ENCODE measurements around the gene KRT77. TPM values are rescaled to one million over a fixed set of nuclear protein-coding genes. Genes with fewer than 3 reads are reported as not detected.

KRT77 gene
- total RNA-seq, 2 donors from 2014 or later, result not detected

DNA sequence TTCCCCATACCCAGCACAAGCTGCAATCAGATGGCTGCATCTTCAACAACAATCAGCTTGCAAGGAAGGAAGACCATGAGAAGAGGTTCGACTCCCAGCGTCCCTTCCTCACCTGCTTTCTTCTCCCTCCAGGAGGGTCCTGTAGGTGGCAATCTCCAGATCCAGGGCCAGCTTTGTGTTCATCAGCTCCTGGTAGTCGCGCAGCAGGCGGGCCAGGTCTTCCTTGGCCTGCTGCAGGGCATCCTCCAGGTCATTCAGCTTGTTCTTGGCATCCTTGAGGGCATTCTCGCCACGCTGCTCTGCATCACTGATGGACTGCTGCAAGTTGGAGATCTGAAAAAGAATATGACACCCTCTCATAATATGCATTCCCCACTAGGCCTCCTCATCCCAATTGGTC, 27.2 kb downstream of the KRT77 start:
- no peaks in the 10 kb centered on the region for H3K4me1 Mint-ChIP-seq
- peaks cover 76% of the 10 kb centered on the region for H3K27me3 ChIP-seq (ENCODE audit: control insufficient read depth, insufficient read depth, low read length, poor library complexity, severe bottlenecking)
- no peak overlapping the region for H3K27ac Mint-ChIP-seq
- no peak overlapping the region for H3K27ac ChIP-seq (ENCODE audit: low read depth, low read length)
- H3K9me3 ChIP-seq (ENCODE audit: control insufficient read depth, low read length), result no peaks in the 10 kb centered on the region
- peaks cover 41% of the 10 kb centered on the region for H3K27me3 Mint-ChIP-seq (ENCODE audit: insufficient read depth)
- H3K4me3 ChIP-seq (ENCODE audit: low read length), result no peak overlapping the region
- no peaks in the 10 kb centered on the region for H3K36me3 ChIP-seq (ENCODE audit: control insufficient read depth, insufficient read depth, low read length)
- no peaks in the 10 kb centered on the region for H3K4me1 ChIP-seq (ENCODE audit: control insufficient read depth, insufficient read depth, low read length)
- 82 to 87% methylated on average over 5 to 7 of the region's 7 CpGs for WGBS, 2 experiments (ENCODE audit: insufficient coverage in 1 of 2, insufficient read length in 1 of 2)
- no peak for TF ChIP-seq CTCF (conservative IDR thresholded peaks at IDR 0.05)
- no peak for DNase-seq
- H3K36me3 Mint-ChIP-seq (ENCODE audit: low read depth), result no peaks in the 10 kb centered on the region
- no peak overlapping the region for H3K9ac ChIP-seq (ENCODE audit: extremely low read depth, low read length, poor library complexity, severe bottlenecking)
- no peaks in the 10 kb centered on the region for H3K9me3 Mint-ChIP-seq
- H3K4me3 Mint-ChIP-seq, result no peak overlapping the region

DNA sequence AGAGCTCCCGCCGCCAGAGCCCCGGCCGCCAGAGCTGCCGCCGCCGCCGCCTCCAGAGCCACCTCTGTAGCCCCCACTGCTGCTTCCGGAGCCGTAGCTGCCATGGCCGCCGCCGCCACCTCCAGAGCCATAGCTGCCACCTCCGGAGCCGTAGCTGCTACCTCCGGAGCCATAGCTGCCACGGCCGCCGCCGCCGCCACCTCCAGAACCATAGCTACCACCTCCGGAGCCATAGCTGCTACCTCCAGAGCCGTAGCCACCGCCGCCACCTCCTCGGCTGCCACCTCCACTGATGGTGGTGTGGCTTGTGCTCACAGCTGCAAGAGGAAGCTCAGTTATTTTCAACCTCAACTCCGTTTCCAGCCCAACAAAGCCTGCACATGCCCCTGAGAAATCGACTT, 28.0 kb downstream of the KRT77 start:
- Mint-ChIP-seq H3K9me3 (no peaks in the 10 kb centered on the region), H3K36me3 (ENCODE audit: low read depth) (no peaks in the 10 kb centered on the region), H3K4me3 (no peak overlapping the region), H3K27ac (no peak overlapping the region), H3K27me3 (ENCODE audit: insufficient read depth) (peaks cover 40% of the 10 kb centered on the region), H3K4me1 (no peaks in the 10 kb centered on the region)
- no peak for TF ChIP-seq CTCF (conservative IDR thresholded peaks at IDR 0.05)
- H3K9me3 ChIP-seq (ENCODE audit: control insufficient read depth, low read length), result no peaks in the 10 kb centered on the region
- H3K36me3 ChIP-seq (ENCODE audit: control insufficient read depth, insufficient read depth, low read length), result no peaks in the 10 kb centered on the region
- DNase-seq, result no peak
- H3K4me1 ChIP-seq (ENCODE audit: control insufficient read depth, insufficient read depth, low read length), result no peaks in the 10 kb centered on the region
- H3K27me3 ChIP-seq (ENCODE audit: control insufficient read depth, insufficient read depth, low read length, poor library complexity, severe bottlenecking), result peaks cover 81% of the 10 kb centered on the region
- H3K9ac ChIP-seq (ENCODE audit: extremely low read depth, low read length, poor library complexity, severe bottlenecking), result no peak overlapping the region
- H3K4me3 ChIP-seq (ENCODE audit: low read length), result no peak overlapping the region
- WGBS, 2 experiments (ENCODE audit: insufficient coverage in 1 of 2, insufficient read length in 1 of 2), result 78 to 89% methylated on average over 5 to 28 of the region's 28 CpGs
- H3K27ac ChIP-seq (ENCODE audit: low read depth, low read length), result no peak overlapping the region

DNA sequence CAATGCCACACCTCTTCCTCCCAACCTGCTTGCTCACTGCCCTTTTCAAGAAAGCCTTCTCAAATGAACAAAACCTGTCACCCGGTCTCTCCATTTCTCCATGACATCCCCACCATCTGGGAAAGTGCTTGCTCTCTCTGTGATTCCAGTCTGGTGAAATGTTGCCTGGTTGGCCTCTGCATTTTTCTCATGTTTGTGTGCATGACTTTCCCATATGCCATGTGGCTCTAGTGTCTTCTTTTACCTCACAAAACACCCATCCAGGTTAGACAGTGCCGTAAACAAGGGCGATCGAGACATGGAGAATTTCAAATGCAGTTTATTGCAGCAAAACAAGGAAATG, 28.9 kb downstream of the KRT77 start:
- Histone ChIP-seq H3K36me3 (ENCODE audit: control insufficient read depth, insufficient read depth, low read length) (no peaks in the 10 kb centered on the region), H3K9me3 (ENCODE audit: control insufficient read depth, low read length) (no peaks in the 10 kb centered on the region), H3K4me1 (ENCODE audit: control insufficient read depth, insufficient read depth, low read length) (no peaks in the 10 kb centered on the region), H3K4me3 (ENCODE audit: low read length) (no peak overlapping the region), H3K27me3 (ENCODE audit: control insufficient read depth, insufficient read depth, low read length, poor library complexity, severe bottlenecking) (peaks cover 75% of the 10 kb centered on the region), H3K27ac (ENCODE audit: low read depth, low read length) (no peak overlapping the region), H3K9ac (ENCODE audit: extremely low read depth, low read length, poor library complexity, severe bottlenecking) (no peak overlapping the region)
- no peak for TF ChIP-seq CTCF (conservative IDR thresholded peaks at IDR 0.05)
- Mint-ChIP-seq H3K27ac (no peak overlapping the region), H3K4me3 (no peak overlapping the region), H3K4me1 (no peaks in the 10 kb centered on the region), H3K9me3 (no peaks in the 10 kb centered on the region), H3K36me3 (ENCODE audit: low read depth) (no peaks in the 10 kb centered on the region), H3K27me3 (ENCODE audit: insufficient read depth) (peaks cover 39% of the 10 kb centered on the region)
- no peak for DNase-seq
- 92 to 95% methylated on average over 2 to 4 of the region's 4 CpGs for WGBS, 2 experiments (ENCODE audit: insufficient coverage in 1 of 2, insufficient read length in 1 of 2)
